KMS-11 (cell line): ENCODE results near the gene UBR3.

Experiments
- H2AFZ ChIP-seq: fragments of 200-600 bp; sonication (generic); 2 replicates; pipeline ENCODE4 v1.6.1; 2016; ENCODE audit warnings: antibody characterized with exemption, mixed run types, low read depth
- H3K27ac ChIP-seq: fragments of 200-600 bp; sonication (generic); 2 replicates; pipeline ENCODE4 v1.6.1; 2016; ENCODE audit warnings: mild to moderate bottlenecking, mixed run types
- H3K27me3 ChIP-seq: fragments of 200-600 bp; sonication (generic); 2 replicates; pipeline ENCODE4 v1.6.1; 2017; ENCODE audit warnings: mild to moderate bottlenecking, low read depth, mixed run types, moderate library complexity; ENCODE audit not compliant: insufficient read depth
- H3K36me3 ChIP-seq: fragments of 200-600 bp; sonication (generic); 2 replicates; pipeline ENCODE4 v1.6.1; 2017; ENCODE audit warnings: mild to moderate bottlenecking, mixed run types; ENCODE audit not compliant: insufficient read depth
- H3K4me1 ChIP-seq: fragments of 200-600 bp; sonication (generic); 2 replicates; pipeline ENCODE4 v1.6.1; 2016; ENCODE audit warnings: mild to moderate bottlenecking, low read depth, mixed run types; ENCODE audit not compliant: poor library complexity, severe bottlenecking
- H3K4me2 ChIP-seq: fragments of 200-600 bp; sonication (generic); 2 replicates; pipeline ENCODE4 v1.7.0; 2016; ENCODE audit warnings: mild to moderate bottlenecking, mixed run types
- H3K4me3 ChIP-seq: fragments of 200-600 bp; sonication (generic); IDR thresholded peaks from 2 replicates; pipeline ENCODE4 v1.6.1; 2017; ENCODE audit warnings: low read depth, low read length, mixed read lengths; ENCODE audit not compliant: insufficient read depth
- H3K79me2 ChIP-seq: fragments of 200-600 bp; sonication (generic); 2 replicates; pipeline ENCODE4 v1.6.1; 2016; ENCODE audit warnings: low read depth, mixed run types; ENCODE audit not compliant: insufficient read depth
- H3K9ac ChIP-seq: fragments of 200-600 bp; sonication (generic); 2 replicates; pipeline ENCODE4 v1.6.1; 2016; ENCODE audit warnings: mild to moderate bottlenecking, mixed run types
- H4K20me1 ChIP-seq: fragments of 200-600 bp; sonication (generic); 2 replicates; pipeline ENCODE4 v1.6.1; 2016; ENCODE audit warnings: mild to moderate bottlenecking, mixed run types; ENCODE audit not compliant: insufficient read depth
- CTCF ChIP-seq: fragments of 200-600 bp; sonication (generic); conservative IDR thresholded peaks from 2 replicates; pipeline ENCODE4 v1.6.1; 2017; ENCODE audit warnings: low read depth, mild to moderate bottlenecking, antibody characterized with exemption, low read length, moderate library complexity, mixed read lengths

UBR3 gene

GRCh38 chr2:170022692-170023091 lies 195.4 kb downstream of the UBR3 start:
- no peak for TF ChIP-seq CTCF
- Histone ChIP-seq H3K4me2 (no peak overlapping the region), H3K9ac (no peak overlapping the region), H3K36me3 (no peaks in the 10 kb centered on the region), H3K4me1 (no peaks in the 10 kb centered on the region), H3K27ac (no peak overlapping the region), H4K20me1 (no peaks in the 10 kb centered on the region), H2AFZ (no peak overlapping the region), H3K79me2 (no peaks in the 10 kb centered on the region), H3K27me3 (no peaks in the 10 kb centered on the region), H3K4me3 (no peak overlapping the region)

- H3K79me2 ChIP-seq = no peaks in the 10 kb centered on the region
- no peaks in the 10 kb centered on the region for H3K27me3 ChIP-seq
- H3K4me1 ChIP-seq = no peaks in the 10 kb centered on the region
- no peak overlapping the region for H2AFZ ChIP-seq
- TF ChIP-seq CTCF = no peak
- no peaks in the 10 kb centered on the region for H3K36me3 ChIP-seq
- no peak overlapping the region for H3K9ac ChIP-seq
- no peak overlapping the region for H3K27ac ChIP-seq
- no peaks in the 10 kb centered on the region for H4K20me1 ChIP-seq
- no peak overlapping the region for H3K4me3 ChIP-seq
- H3K4me2 ChIP-seq = no peak overlapping the region
These were observed 197.5 kb downstream of the UBR3 start for GRCh38 chr2:170024721-170025120.

GRCh38 chr2:170025223-170025622 lies 198.0 kb downstream of the UBR3 start:
- no peak overlapping the region for H2AFZ ChIP-seq
- no peaks in the 10 kb centered on the region for H3K4me1 ChIP-seq
- no peak for TF ChIP-seq CTCF
- no peaks in the 10 kb centered on the region for H3K36me3 ChIP-seq
- no peak overlapping the region for H3K27ac ChIP-seq
- no peaks in the 10 kb centered on the region for H4K20me1 ChIP-seq
- no peak overlapping the region for H3K9ac ChIP-seq
- H3K79me2 ChIP-seq = no peaks in the 10 kb centered on the region
- no peaks in the 10 kb centered on the region for H3K27me3 ChIP-seq
- no peak overlapping the region for H3K4me3 ChIP-seq
- H3K4me2 ChIP-seq = no peak overlapping the region

- TF ChIP-seq CTCF = no peak
- H3K9ac ChIP-seq = no peak overlapping the region
- no peak overlapping the region for H3K27ac ChIP-seq
- no peaks in the 10 kb centered on the region for H3K27me3 ChIP-seq
- no peaks in the 10 kb centered on the region for H4K20me1 ChIP-seq
- no peaks in the 10 kb centered on the region for H3K36me3 ChIP-seq
- no peak overlapping the region for H3K4me2 ChIP-seq
- H3K79me2 ChIP-seq = no peaks in the 10 kb centered on the region
- H2AFZ ChIP-seq = no peak overlapping the region
- no peaks in the 10 kb centered on the region for H3K4me1 ChIP-seq
- no peak overlapping the region for H3K4me3 ChIP-seq
These were observed 199.1 kb downstream of the UBR3 start for GRCh38 chr2:170026361-170026760.

GRCh38 chr2:170029551-170029950 lies 202.3 kb downstream of the UBR3 start:
- Histone ChIP-seq H3K9ac (no peak overlapping the region), H3K36me3 (no peaks in the 10 kb centered on the region), H3K27me3 (no peaks in the 10 kb centered on the region), H3K4me2 (no peak overlapping the region), H3K4me1 (no peaks in the 10 kb centered on the region), H4K20me1 (no peaks in the 10 kb centered on the region), H3K27ac (no peak overlapping the region), H3K79me2 (no peaks in the 10 kb centered on the region), H2AFZ (no peak overlapping the region), H3K4me3 (no peak overlapping the region)
- TF ChIP-seq CTCF = no peak
